DOHH2 (cell line): ENCODE measurements around the gene GREB1.

ENCODE experiments used
- EZH2phosphoT487 ChIP-seq: fragments of 200-600 bp; sonication (generic); IDR thresholded peaks from 2 replicates; pipeline ENCODE4 v1.6.1; 2017; ENCODE audit warnings: borderline replicate concordance, mild to moderate bottlenecking, antibody characterized with exemption, low read length, moderate library complexity, mixed read lengths
- TF ChIP-seq, protein P1 (sequence below): fragments of 200-600 bp; sonication (generic); IDR thresholded peaks from one replicate; pipeline ENCODE4 v1.5.1; 2014; ENCODE audit warnings: antibody characterized with exemption, mild to moderate bottlenecking, low read depth, low read length; ENCODE audit not compliant: poor library complexity, severe bottlenecking

DNA sequence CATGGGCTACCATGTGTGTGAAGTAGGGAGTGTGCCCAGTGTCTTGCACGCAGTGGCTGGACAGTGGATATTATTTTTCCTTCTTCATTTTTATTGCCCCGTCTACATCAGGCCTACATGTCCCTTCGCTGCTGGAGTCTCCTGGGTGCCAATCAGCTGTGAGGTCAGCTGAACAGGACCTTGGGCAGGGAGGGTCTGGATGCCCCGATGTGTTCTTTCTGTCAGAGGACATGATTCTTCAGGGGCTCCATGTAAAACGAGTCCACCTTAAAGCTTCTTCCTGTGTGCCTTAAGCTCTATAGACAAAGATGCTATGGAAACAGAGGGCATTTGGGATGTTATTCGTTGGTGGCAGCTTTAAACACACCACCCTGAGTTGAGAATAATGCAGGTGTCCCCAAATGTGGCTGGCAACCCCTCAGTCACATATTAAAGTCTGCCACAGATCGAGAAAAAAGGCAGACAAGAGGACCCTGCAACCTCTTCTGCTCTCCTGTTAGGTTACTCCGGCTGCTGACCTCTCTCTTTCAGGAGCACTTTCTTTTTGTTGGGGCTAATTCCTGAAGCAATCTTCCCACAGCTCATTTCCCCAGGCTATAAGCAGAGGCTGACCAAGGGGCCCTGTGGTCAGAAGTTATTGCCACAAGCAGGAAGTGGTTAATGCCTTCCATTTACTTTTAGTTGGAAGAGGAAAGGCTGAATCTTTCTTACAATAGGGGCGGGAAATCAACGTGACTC lies 20.0 kb downstream of the GREB1 start:
- TF ChIP-seq, protein P1, sequence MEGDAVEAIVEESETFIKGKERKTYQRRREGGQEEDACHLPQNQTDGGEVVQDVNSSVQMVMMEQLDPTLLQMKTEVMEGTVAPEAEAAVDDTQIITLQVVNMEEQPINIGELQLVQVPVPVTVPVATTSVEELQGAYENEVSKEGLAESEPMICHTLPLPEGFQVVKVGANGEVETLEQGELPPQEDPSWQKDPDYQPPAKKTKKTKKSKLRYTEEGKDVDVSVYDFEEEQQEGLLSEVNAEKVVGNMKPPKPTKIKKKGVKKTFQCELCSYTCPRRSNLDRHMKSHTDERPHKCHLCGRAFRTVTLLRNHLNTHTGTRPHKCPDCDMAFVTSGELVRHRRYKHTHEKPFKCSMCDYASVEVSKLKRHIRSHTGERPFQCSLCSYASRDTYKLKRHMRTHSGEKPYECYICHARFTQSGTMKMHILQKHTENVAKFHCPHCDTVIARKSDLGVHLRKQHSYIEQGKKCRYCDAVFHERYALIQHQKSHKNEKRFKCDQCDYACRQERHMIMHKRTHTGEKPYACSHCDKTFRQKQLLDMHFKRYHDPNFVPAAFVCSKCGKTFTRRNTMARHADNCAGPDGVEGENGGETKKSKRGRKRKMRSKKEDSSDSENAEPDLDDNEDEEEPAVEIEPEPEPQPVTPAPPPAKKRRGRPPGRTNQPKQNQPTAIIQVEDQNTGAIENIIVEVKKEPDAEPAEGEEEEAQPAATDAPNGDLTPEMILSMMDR = no peak
- no peak for TF ChIP-seq EZH2phosphoT487
